ENCODE results near the gene RPL18. TPM values are rescaled to one million over a fixed set of nuclear protein-coding genes. Genes with fewer than 3 reads are reported as not detected.
A peak's percentile ranks its signal among the peaks of the same experiment; 100 is the strongest.

Gene RPL18
- total and polyA plus RNA-seq, 9 of the 15 experiments (the other 6 are each of a cell fraction or from before 2014, with no cell fraction given), result 312 to 2,635 (median 1,653) TPM

DNA sequence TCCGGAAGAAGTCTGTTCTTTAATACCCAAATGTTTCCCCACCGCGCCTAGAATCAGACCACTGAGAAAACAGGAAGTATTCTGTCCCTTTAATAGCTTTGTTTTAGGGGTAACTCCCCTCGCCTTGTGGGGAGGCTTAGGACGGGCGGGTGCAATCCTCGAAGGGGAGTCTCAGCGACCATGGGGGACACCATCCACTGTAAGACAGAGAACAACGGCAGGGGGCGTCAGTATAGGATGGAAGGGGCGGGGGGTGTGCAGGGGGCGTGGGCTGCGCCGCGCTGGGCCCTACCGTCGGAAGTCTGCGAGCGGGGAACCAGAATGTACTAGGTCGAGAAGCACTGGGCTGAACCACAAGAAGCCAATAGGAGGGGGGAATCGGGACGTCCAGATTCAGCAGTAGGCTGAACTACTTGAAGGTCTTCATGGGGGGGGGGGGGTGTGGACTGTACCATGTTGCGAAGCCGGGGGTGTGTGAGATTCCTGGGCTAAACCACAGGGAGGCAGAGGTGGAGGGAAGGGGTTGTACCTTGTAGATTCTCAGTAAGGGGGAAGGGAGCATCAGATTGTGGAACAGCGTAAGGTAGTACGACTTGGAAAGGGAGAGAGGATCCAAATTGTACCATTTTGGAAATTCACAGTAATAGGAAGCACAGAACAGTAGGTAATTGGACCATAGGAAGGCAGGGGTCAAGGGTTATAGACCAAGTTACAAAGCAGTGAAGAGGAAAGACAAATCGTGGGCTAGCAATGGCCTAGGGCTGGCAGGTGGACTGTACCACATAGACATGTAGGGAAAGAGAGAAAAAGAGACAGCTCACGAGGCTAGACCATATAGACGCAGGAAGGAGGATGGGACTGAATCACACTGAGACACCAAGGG, 19.2 kb upstream of the RPL18 start (continued):
- TF ChIP-seq CUX1 (CRISPR knock-in tag; IDR thresholded peaks at IDR 0.05) (no peak), GABPB2 (CRISPR knock-in tag; conservative IDR thresholded peaks at IDR 0.05) (no peak), YBX1 (IDR thresholded peaks at IDR 0.05) (no peak), TCF7L2 (IDR thresholded peaks at IDR 0.05; ENCODE audit: low read depth, low read length) (peak; percentile 100), MXI1 (IDR thresholded peaks at IDR 0.05; ENCODE audit: low read depth, low read length) (peak; percentile 58; the same call in 1 of the 2 replicates), HDGF (IDR thresholded peaks at IDR 0.05) (peak; percentile 97), SMC3 (conservative IDR thresholded peaks at IDR 0.05; ENCODE audit: insufficient read depth, low read depth, low read length) (no peak), ZSCAN29 (IDR thresholded peaks at IDR 0.05) (peak; percentile 87), CREB3L1 (IDR thresholded peaks at IDR 0.05; ENCODE audit: borderline replicate concordance, low read depth) (0 out of 2 replicates have a peak, but pooled peaks have one; percentile 12), CHD2 (IDR thresholded peaks at IDR 0.05; ENCODE audit: low read depth, low read length) (no peak; the same call in 1 of the 2 replicates), POLR3G (IDR thresholded peaks at IDR 0.05; ENCODE audit: extremely low read depth, insufficient read length, insufficient replicate concordance) (no peak), KHSRP (IDR thresholded peaks at IDR 0.05) (no peak), ZNF133 (CRISPR knock-in tag; IDR thresholded peaks at IDR 0.05) (no peak), POLR2AphosphoS5 (IDR thresholded peaks at IDR 0.05; ENCODE audit: control insufficient read depth, insufficient read depth, low read depth, low read length) (0 out of 2 replicates have a peak, but pooled peaks have one; percentile 16)
- TF ChIP-seq, protein P1, sequence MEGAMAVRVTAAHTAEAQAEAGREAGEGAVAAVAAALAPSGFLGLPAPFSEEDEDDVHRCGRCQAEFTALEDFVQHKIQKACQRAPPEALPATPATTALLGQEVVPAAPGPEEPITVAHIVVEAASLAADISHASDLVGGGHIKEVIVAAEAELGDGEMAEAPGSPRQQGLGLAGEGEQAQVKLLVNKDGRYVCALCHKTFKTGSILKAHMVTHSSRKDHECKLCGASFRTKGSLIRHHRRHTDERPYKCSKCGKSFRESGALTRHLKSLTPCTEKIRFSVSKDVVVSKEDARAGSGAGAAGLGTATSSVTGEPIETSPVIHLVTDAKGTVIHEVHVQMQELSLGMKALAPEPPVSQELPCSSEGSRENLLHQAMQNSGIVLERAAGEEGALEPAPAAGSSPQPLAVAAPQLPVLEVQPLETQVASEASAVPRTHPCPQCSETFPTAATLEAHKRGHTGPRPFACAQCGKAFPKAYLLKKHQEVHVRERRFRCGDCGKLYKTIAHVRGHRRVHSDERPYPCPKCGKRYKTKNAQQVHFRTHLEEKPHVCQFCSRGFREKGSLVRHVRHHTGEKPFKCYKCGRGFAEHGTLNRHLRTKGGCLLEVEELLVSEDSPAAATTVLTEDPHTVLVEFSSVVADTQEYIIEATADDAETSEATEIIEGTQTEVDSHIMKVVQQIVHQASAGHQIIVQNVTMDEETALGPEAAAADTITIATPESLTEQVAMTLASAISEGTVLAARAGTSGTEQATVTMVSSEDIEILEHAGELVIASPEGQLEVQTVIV (CRISPR knock-in tag; IDR thresholded peaks at IDR 0.05; ENCODE audit: borderline replicate concordance), result no peak
- TF ChIP-seq, protein P2, sequence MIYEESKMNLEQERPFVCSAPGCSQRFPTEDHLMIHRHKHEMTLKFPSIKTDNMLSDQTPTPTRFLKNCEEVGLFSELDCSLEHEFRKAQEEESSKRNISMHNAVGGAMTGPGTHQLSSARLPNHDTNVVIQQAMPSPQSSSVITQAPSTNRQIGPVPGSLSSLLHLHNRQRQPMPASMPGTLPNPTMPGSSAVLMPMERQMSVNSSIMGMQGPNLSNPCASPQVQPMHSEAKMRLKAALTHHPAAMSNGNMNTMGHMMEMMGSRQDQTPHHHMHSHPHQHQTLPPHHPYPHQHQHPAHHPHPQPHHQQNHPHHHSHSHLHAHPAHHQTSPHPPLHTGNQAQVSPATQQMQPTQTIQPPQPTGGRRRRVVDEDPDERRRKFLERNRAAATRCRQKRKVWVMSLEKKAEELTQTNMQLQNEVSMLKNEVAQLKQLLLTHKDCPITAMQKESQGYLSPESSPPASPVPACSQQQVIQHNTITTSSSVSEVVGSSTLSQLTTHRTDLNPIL (CRISPR knock-in tag; IDR thresholded peaks at IDR 0.05), result no peak

Data from K562 (cell line).